Activated CD4-positive, alpha-beta T cell treated with anti-CD3 and anti-CD28 coated beads for 1 hour (primary cell): Measurements from ENCODE around the gene TBX6.
"Not testable (repeated sequence)": the region's sequence is repeated elsewhere in the genome, so short reads cannot be mapped to it uniquely, and the experiment has no call there.

Source experiments
- DNase-seq: peaks from one replicate; pipeline ENCODE4 v3.0.0-alpha.2; 2020

TBX6 gene

DNA sequence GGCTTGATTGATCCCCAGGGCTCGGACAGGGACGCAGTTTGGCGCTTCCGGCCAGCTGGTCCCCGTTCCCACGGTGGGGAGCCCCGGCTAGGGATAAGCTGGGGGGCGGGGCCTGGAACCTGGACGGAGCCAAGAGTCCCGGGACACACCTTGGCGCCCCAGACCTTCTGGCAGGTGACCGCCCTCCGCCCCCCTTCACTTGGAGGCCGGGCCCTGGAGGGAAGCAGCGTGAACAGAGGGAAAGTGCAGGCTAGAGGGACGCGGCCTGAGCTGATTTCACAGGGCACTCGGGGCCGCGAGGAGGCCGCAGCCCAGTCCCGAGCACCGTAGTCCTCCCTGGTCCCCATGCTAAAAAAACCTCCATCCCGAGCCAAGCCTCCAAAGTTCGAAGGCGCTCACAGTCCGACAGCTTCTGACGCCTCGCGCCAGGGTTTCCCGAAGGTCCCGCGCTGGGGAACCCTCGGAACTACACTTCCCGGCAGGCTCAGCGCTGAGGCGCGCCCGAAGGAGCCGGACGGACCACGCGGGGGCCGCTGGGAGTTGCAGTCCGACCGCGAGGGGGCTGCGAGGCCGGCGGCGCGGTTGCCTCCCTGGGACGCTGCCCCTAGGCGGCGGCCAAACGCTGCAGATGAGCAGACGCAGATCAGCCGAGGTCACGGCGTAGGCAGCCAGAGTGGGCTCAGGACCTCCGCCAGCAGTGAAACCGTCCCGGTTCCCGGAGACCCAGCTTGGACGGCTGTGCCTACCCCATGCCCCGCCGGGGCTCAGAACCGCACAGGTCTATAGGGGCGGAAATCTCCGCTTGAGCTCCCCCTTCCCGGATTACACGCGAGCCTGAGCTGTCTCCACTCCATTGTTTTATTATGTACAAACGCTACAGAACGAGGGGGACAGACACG lies at the start of gene TBX6:
Gene TBX6, minus strand, starts transcription at position 451 of the 899 bp plus-strand sequence. CDS start 731 bp downstream, outside the sequence.
- peak; percentile 91 for DNase-seq

DNA sequence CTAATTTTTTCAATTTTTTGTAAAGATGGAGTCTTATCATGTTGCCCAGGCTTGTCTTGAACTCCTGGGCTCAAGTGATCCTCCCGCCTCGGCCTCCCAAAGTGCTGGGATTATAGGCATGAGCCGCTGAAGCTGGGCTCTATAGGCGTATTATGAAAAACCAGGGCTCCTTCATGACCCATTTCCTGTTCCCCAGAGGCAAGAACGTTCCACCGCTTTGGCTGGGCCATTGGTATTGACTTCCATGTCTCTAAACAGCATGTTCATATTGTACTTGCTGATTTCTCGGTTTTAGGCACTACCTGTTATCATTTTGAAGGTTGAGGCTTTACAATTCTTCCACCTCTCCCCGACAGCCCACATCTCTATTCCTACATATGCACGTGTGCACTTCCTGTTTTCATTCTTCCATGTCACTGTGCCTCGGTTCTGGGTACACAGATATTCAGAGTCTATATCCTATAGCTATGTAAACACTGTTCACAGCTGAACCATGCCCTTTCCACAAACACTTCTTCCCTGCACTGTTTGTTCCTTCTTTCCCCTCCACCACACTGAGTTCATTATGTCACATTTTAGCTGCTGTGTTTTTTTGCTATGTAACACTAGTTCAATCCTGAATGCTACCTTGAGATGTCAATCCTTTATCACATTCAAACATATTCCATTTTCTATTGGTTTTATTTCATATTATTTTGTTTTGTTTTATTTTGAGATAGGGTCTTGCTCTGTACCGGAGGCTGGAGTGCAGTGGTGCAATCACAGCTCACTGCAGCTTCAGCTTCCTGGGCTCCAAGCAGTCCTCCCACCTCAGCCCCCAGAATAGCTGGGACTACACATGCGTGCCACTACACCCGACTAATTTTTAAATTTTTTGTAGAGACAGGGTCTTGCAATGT lies 48.1 kb upstream of the TBX6 start:
- no peak for DNase-seq

DNA sequence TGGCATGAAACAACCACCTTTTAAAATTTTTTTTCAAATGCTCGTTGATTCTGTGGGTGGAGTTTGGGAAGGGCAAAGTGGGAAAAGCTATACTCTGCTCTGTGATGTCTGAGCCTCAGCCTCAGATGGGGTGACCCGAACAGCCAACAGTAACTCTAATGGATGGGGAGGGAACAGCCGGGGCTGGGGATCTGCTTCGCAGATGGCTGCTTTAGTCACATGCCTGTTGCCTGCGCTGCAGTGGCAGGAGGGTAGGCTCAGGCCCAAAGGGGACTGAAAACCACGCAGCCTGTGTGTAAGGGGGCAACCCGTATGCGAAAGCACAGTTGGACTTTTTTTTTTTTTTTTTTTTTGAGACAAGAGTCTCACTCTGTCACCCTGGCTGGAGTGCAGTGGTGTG lies 46.2 kb upstream of the TBX6 start:
- DNase-seq, result no peak

DNA sequence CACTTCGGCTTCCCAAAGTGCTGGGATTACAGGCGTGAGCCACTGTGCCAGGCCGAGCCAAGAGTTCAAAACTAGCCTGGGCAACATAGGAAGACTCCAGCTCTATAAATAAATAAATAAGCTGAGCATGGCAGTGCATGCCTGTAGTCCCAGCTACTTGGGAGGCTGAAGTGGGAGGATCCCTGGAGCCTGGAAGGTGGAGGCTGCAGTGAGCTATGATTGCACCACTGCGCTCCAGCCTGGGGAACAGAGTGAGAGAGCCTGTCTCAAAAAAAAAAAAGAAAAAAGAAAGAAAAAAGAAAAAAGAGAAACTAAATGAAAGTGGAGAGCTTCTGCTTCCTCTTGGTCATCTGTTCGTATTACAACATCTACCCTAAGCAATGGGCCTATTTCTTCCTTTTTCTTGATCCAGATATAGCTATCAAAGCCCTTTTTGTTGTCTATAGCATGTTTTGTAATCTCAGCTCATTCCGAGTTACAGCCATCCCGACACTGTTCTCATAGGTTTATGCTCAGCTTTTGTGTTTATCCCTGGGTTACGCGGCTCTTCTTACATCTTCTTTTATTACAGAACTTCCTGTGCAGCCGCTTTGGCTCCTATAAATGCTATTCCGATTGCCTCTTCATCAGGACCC lies 45.4 kb upstream of the TBX6 start:
- DNase-seq, result no peak

- DNase-seq, result no peak
Observed at GRCh38 chr16:30132591-30132990, 40.9 kb upstream of the TBX6 start.

DNA sequence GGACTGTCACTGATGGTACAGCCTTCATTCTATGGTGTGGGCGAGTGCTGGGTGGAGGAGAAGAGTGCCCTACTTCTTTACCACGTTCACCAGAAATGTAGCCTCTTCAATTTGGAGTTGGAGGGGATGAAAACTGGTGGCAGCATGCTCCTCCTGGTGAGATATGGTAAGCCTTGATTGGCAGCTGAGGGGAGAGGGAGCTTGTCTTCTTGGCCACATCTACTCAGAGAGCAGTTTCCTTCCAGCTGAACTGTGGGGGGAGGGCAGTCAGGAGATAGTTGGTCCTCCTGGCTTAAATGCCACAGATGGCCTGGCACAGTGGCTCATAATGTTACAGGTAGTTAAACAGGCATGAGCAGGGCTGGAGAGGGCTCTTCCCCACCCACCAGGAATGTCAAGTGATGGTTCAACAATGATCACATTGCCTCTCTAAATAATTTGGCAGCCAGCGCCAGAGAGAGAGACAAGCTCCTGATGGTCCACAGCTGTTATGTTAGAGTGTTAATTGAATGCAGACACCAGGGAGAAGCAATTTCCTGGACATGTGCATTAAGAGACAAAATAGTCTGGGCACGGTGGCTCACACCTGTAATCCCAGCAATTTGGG lies 40.2 kb upstream of the TBX6 start:
- no peak for DNase-seq

DNA sequence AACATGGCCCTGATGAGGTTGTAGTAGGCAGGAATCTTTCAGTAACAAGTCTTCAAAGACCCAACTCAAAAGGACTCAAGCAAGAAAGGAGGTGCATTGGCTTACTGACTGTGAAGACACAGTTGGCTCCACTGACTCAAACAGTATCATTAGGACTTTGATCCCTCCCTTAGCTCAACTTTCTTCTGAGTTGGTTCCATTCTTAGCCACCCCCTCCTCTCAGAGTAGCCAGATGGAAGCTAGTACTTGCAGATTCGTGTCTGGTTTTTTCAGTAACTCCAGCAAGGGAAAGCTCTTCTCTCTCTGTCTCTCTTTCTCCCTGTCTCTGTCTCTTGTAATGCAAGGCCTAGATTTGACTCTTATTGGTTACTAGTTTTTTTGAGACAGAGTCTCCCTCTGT lies 36.3 kb upstream of the TBX6 start:
- DNase-seq, result no peak

DNA sequence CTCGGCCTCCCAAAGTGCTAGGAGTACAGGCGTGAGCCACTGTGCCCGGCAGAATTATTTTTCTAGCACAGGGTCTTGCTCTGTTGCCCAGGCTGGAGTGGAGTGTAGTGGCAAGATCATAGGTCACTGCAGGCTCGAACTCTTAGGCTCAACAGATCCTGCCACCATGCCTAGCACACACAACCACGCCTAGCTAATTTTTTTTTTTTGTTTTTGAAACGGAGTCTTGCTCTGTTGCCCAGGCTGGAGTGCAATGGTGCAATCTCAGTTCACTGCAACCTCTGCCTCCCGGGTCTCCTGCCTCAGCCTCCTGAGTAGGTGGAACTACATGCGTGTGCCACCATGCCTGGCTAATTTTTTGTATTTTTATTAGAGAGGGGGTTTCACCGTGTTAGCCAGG lies 34.0 kb upstream of the TBX6 start:
- not testable (repeated sequence) for DNase-seq

DNA sequence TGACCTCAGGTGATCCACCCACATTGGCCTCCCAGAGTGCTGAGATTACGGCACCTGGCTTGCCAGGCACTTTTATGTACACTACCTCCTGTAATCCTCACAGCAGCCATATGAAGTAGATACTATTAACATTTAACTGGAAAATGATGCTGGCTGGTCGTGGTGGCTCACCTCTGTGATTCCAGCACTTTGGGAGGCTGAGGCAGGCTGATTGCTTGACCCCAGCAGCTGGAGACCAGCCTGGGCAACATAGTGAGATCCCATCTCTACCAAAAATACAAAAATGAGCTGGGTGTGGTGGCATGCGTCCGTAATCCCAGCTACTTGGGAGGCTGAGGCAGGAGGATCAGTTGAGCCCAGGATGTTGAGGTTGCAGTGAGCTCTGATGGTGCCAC lies 33.3 kb upstream of the TBX6 start:
- DNase-seq, result no peak

DNA sequence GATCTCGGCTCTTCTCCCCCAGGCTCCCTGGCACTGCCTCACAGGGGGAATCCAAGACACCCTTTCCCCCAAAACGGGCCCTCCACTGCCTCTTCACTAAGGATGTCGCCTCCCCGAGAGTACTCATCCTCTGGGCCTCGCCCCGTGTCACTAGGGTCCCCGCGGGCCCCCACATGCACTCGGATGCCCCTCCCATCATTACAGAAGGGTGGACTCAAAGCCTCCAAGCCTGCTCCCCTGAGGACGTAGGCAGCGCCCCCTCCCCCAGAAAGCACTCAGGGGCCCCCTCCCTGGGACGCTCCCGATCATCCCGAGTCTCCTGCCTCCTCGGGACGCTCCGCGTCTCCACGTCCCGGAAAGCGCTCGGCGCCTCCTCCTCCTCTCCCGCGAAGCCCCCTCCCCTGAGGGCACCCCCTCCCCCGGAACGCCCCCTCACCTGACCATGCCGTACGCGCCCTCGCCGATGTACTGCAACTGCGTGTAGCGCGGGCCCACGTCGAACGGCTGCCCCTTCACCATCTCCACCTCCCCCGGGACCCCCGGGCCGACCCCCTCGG lies 31.0 kb upstream of the TBX6 start:
- no peak for DNase-seq

DNA sequence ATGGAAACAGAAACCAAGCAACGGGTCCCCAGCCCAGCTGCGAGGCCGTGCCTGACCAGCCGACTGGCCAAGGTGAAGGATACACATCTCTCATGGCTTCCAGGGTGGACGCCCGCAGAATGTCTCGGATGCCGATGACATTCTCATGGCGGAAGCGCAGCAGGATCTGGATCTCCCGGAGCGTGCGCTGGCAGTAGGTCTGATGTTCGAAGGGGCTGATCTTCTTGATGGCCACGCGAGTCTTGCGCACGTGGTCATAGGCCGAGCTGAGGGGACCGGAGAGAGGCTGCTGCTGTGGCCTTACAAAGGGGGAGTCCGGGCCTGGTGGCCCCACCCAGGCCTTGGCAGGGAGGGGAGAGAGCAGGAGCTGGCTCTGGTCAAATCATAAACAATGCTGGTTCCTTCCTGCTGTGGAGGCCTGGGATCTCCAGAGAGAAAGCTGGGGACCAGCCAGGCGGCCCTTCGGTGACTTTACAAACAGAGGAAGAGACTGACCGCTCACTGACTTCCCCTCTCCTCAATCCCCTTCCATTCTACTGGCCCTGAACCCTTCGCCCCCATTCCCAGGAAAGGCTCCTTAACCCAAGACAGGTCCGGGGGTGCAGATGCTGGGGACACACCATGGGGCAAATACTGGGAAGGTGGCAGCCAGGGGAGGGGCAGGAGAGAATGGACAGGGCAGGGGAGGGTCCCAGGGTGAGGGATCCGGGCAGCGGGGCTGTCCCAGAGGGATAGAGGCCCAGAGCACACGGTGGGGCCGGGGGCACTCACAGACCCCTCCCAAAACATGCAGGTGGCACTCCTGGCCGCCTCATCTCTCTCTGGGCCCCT lies 30.2 kb upstream of the TBX6 start:
- DNase-seq, result no peak

DNA sequence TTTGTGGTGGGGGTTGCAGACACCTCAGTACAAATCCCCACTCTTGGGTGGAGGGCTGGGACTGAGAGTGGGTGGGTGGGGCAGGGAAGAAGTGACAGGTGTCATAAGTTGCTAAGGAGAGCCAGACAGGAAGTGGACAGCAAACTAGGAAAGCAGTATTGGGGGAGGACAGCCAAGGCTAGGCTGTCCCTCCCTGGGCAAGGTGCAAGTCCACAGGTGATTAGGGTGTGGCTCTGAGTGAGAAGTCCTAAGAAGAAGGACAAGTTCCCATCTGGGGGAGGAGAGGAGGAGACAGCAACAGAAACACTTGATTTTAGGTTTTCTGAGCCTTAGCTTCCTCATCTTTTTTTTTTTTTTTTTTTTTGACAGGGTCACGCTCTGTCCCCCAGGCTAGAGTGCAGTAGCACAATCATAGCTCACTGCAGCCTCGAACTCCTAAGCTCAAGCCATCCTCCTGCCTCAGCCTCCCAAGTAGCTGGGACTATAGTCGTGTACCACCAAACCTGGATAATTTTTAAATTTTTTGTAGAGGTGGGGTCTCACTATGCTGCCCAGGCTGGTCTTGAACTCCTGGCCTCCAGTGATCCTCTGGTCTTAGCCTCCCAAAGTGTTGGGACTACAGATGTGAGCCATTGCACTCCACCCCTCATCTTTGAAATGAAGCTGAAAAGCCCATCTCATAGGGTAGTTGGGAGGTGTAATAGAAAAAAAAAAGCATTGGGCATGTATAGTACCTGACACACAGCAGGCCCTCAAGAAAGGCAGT lies 28.8 kb upstream of the TBX6 start:
- no peak for DNase-seq

GRCh38 chr16:30119428-30119827 lies 27.7 kb upstream of the TBX6 start:
- DNase-seq, result no peak

- DNase-seq, result no peak
Observed at GRCh38 chr16:30117768-30118167, 26.0 kb upstream of the TBX6 start.

- no peak for DNase-seq
Observed at GRCh38 chr16:30116291-30117207, 24.8 kb upstream of the TBX6 start.

- DNase-seq, result no peak
Observed at GRCh38 chr16:30115238-30115637, 23.5 kb upstream of the TBX6 start.

GRCh38 chr16:30114833-30115232 lies 23.1 kb upstream of the TBX6 start:
- DNase-seq, result not testable (repeated sequence)

GRCh38 chr16:30114411-30114810 lies 22.7 kb upstream of the TBX6 start:
- no peak for DNase-seq

GRCh38 chr16:30113711-30114333 lies 22.1 kb upstream of the TBX6 start:
- no peak for DNase-seq
